GM23248 (cell line): ENCODE data around the gene NKAIN2. TPM values are rescaled to one million over a fixed set of nuclear protein-coding genes. Genes with fewer than 3 reads are reported as not detected.

Source experiments
- DNase-seq: peaks from one replicate; pipeline ENCODE4 v3.0.0-alpha.2; 2015
- H2AFZ ChIP-seq: fragments of 200-600 bp; sonication (generic); 2 replicates; pipeline ENCODE4 v1.6.1; 2016; ENCODE audit warnings: antibody characterized with exemption
- H3F3A ChIP-seq: fragments of 200-600 bp; sonication (generic); 2 replicates; pipeline ENCODE4 v1.6.1; 2016; ENCODE audit warnings: mild to moderate bottlenecking, antibody characterized with exemption, mixed run types; ENCODE audit not compliant: insufficient read depth
- H3K27ac ChIP-seq: fragments of 200-600 bp; sonication (generic); 2 replicates; pipeline ENCODE4 v1.5.1; 2016; ENCODE audit warnings: mild to moderate bottlenecking
- H3K27me3 ChIP-seq: fragments of 200-600 bp; sonication (generic); replicated peaks from 2 replicates; pipeline ENCODE4 v1.6.1; 2016; ENCODE audit warnings: mild to moderate bottlenecking; ENCODE audit not compliant: insufficient read depth
- H3K36me3 ChIP-seq: fragments of 200-600 bp; sonication (generic); 2 replicates; pipeline ENCODE4 v1.6.1; 2016; ENCODE audit warnings: low read depth, mild to moderate bottlenecking
- H3K4me1 ChIP-seq: fragments of 200-600 bp; sonication (generic); 2 replicates; pipeline ENCODE4 v1.6.1; 2016; ENCODE audit warnings: mild to moderate bottlenecking; ENCODE audit not compliant: insufficient read depth
- H3K4me2 ChIP-seq: fragments of 200-600 bp; sonication (generic); one replicate; pipeline ENCODE4 v1.6.1; 2016; ENCODE audit warnings: mild to moderate bottlenecking; ENCODE audit not compliant: unreplicated experiment
- H3K4me3 ChIP-seq: fragments of 200-600 bp; sonication (generic); 2 replicates; pipeline ENCODE4 v1.5.1; 2016; ENCODE audit warnings: mild to moderate bottlenecking
- H3K79me2 ChIP-seq: fragments of 200-600 bp; sonication (generic); 2 replicates; pipeline ENCODE4 v1.6.1; 2016; ENCODE audit warnings: mild to moderate bottlenecking; ENCODE audit not compliant: insufficient read depth
- H3K9ac ChIP-seq: fragments of 200-600 bp; sonication (generic); 2 replicates; pipeline ENCODE4 v1.6.1; 2016; ENCODE audit warnings: mild to moderate bottlenecking
- H3K9me2 ChIP-seq: fragments of 200-600 bp; sonication (generic); 2 replicates; pipeline ENCODE4 v1.6.1; 2016; ENCODE audit warnings: mixed run types, mild to moderate bottlenecking, moderate library complexity; ENCODE audit not compliant: insufficient read depth
- H3K9me3 ChIP-seq: fragments of 200-600 bp; sonication (generic); one replicate; pipeline ENCODE4 v1.6.1; 2017; ENCODE audit warnings: low read depth
- H4K20me1 ChIP-seq: fragments of 200-600 bp; sonication (generic); 2 replicates; pipeline ENCODE4 v1.6.0; 2016; ENCODE audit not compliant: insufficient read depth
- EZH2 ChIP-seq: fragments of 200-600 bp; sonication (generic); IDR thresholded peaks from 2 replicates; pipeline ENCODE4 v1.6.1; 2018; ENCODE audit warnings: antibody characterized with exemption, mild to moderate bottlenecking; ENCODE audit not compliant: insufficient read depth, poor library complexity, severe bottlenecking
- EZH2phosphoT487 ChIP-seq: fragments of 200-600 bp; sonication (generic); IDR thresholded peaks from 2 replicates; pipeline ENCODE4 v1.6.1; 2018; ENCODE audit warnings: antibody characterized with exemption, moderate library complexity, mild to moderate bottlenecking, low read depth; ENCODE audit not compliant: insufficient read depth
- WGBS, 2 experiments: methylation state at CpG; one replicate each; pipeline ENCODE4 v1.1.6; 2015 to 2017; ENCODE audit warnings: low lambda C conversion rate in 2 of 2, low coverage in 1 of 2; ENCODE audit errors: missing lambda C conversion rate in 2 of 2; 5-methylcytosine and 5-hydroxymethylcytosine counted together
- in situ Hi-C: fragments of 300-500 bp; cut with MboI; formaldehyde crosslinking; loops from 2 replicates; pipeline ENCODE4 v1.15.0; 2020
- polyA plus RNA-seq: library from polyadenylated mRNA; unstranded; fragments of >200 nt; fragmentation: Nextera tagmentation; extraction: Ambion mirVana; gene quantifications from 2 replicates; pipeline ENCODE4 v1.2.1, GENCODE V29; 2016
- total RNA-seq: library from RNA; depleted of rRNA; stranded (reverse); fragments of >200 nt; shearing (Covaris generic); gene quantifications from 2 replicates; pipeline ENCODE4 v1.2.3, GENCODE V29; 2014

NKAIN2 gene
- total and polyA plus RNA-seq, 2 experiments from 2014 or later, result not detected

DNA sequence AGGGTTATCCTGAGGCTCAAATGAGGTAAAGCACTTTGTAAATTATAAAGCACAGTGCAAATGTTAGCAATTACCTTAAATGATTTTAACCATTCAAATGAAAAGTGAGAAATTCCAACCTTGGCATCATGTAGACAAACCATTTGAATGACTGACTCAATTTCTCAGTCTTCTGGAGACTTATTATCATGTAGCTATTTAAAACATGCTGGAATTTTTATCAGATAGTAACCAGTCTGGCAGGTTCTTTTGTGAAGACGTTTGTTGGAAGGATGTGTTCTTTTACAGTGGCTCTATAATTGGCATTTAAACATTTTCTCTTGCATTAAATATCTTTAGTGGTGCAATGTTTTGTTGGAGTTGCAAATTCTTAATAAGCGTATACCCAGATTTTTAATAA is 386.6 kb downstream of the NKAIN2 start:
- Histone ChIP-seq H2AFZ (no peak overlapping the region), H3K9me2 (no peaks in the 10 kb centered on the region), H3F3A (no peaks in the 10 kb centered on the region), H3K27ac (no peak overlapping the region), H3K36me3 (no peaks in the 10 kb centered on the region), H3K27me3 (no peaks in the 10 kb centered on the region), H3K4me1 (no peaks in the 10 kb centered on the region), H3K9ac (no peak overlapping the region), H3K79me2 (no peaks in the 10 kb centered on the region), H4K20me1 (no peaks in the 10 kb centered on the region), H3K4me3 (no peak overlapping the region), H3K4me2 (no peak overlapping the region), H3K9me3 (no peaks in the 10 kb centered on the region)
- in situ Hi-C loops, result no loop called here
- TF ChIP-seq EZH2phosphoT487 (no peak), EZH2 (no peak)
- 37 to 40% methylated on average over 2 of the region's 2 CpGs for WGBS, 2 experiments
- no peak for DNase-seq

DNA sequence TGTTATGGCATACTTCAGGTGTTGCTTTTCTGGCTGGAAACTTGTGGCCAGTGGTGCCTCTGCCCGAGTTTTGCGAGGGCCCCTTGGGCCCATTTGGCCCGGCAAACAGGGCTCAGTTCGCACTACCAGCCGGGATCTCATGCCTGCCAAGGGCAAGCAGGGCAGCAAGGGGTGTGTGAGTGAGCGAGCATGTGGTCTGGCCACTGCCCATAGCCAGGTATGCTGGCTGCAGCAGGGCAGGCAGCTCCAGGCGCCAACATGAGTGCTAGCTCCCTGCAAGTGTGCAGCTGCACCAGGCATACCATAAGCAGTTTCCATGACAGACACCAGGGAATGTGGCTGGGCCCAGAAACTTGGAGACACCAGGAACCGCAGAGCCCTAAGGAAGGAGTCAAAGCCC is 389.5 kb downstream of the NKAIN2 start:
- DNase-seq, result no peak
- TF ChIP-seq EZH2 (no peak), EZH2phosphoT487 (no peak)
- Histone ChIP-seq H2AFZ (no peak overlapping the region), H3K9ac (no peak overlapping the region), H3K9me2 (no peaks in the 10 kb centered on the region), H3K79me2 (no peaks in the 10 kb centered on the region), H3F3A (no peaks in the 10 kb centered on the region), H3K4me2 (no peak overlapping the region), H3K27ac (no peak overlapping the region), H3K9me3 (no peaks in the 10 kb centered on the region), H3K4me3 (no peak overlapping the region), H4K20me1 (no peaks in the 10 kb centered on the region), H3K36me3 (no peaks in the 10 kb centered on the region), H3K4me1 (no peaks in the 10 kb centered on the region), H3K27me3 (no peaks in the 10 kb centered on the region)
- in situ Hi-C loops, result no loop called here
- WGBS, 2 experiments, result 37 to 44% methylated on average over 8 of the region's 8 CpGs

DNA sequence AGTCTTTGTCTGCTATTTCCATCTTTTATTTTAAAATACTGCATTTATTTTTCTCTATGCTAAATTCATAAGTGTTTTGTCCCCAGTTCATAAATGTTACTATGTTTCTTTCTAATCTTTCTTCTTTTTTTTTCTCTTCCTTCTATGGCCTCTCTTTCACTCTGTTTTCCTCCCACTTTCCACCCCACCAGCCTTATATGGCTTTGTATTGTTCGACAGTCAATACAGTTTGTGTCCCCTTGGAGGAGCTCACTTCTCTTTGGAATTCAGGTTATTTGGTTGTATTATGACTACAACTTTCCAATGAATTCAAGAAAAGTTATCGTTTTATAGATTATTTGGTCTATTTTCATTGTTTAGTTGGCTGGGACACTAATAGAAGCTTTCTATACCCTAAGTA is 393.5 kb downstream of the NKAIN2 start:
- H3K9me3 ChIP-seq, result no peaks in the 10 kb centered on the region
- no peaks in the 10 kb centered on the region for H3K27me3 ChIP-seq
- 11 to 15% methylated on average over 2 of the region's 2 CpGs for WGBS, 2 experiments
- no peaks in the 10 kb centered on the region for H3K79me2 ChIP-seq
- no peaks in the 10 kb centered on the region for H3K9me2 ChIP-seq
- H3K36me3 ChIP-seq, result no peaks in the 10 kb centered on the region
- H3K4me3 ChIP-seq, result no peak overlapping the region
- no peak overlapping the region for H3K9ac ChIP-seq
- no peak overlapping the region for H3K4me2 ChIP-seq
- in situ Hi-C loops, result no loop called here
- H3K27ac ChIP-seq, result no peak overlapping the region
- no peak for TF ChIP-seq EZH2phosphoT487
- no peak for TF ChIP-seq EZH2
- H4K20me1 ChIP-seq, result no peaks in the 10 kb centered on the region
- H2AFZ ChIP-seq, result no peak overlapping the region
- no peaks in the 10 kb centered on the region for H3F3A ChIP-seq
- no peak for DNase-seq
- no peaks in the 10 kb centered on the region for H3K4me1 ChIP-seq

DNA sequence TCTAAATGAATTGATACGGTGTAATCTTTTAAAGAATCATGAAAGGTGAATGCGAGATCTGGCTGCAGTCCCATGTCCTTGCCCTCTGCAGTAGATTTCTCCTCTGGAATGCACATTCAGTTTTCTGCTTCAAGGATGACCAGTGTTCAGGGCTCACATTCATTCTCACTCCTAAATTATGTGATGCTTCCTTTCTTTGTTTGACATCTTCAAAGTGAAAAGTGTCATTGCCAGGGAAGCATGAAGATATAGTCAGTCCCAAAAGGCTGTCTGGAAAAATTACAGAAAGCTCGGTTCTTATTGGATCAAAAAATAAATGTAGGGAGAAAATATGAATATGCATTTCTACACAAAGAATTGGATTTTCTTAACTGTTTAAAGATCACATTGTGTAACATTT is 395.6 kb downstream of the NKAIN2 start:
- no peak for DNase-seq
- Histone ChIP-seq H3K9ac (no peak overlapping the region), H3K36me3 (no peaks in the 10 kb centered on the region), H4K20me1 (no peaks in the 10 kb centered on the region), H3K9me3 (no peaks in the 10 kb centered on the region), H3K9me2 (no peaks in the 10 kb centered on the region), H3K27ac (no peak overlapping the region), H3K4me2 (no peak overlapping the region), H3K27me3 (no peaks in the 10 kb centered on the region), H3K4me1 (no peaks in the 10 kb centered on the region), H3K79me2 (no peaks in the 10 kb centered on the region), H3K4me3 (no peak overlapping the region), H3F3A (no peaks in the 10 kb centered on the region), H2AFZ (no peak overlapping the region)
- in situ Hi-C loops, result no loop called here
- no peak for TF ChIP-seq EZH2
- no peak for TF ChIP-seq EZH2phosphoT487
- 16 to 22% methylated on average over 3 of the region's 3 CpGs for WGBS, 2 experiments

DNA sequence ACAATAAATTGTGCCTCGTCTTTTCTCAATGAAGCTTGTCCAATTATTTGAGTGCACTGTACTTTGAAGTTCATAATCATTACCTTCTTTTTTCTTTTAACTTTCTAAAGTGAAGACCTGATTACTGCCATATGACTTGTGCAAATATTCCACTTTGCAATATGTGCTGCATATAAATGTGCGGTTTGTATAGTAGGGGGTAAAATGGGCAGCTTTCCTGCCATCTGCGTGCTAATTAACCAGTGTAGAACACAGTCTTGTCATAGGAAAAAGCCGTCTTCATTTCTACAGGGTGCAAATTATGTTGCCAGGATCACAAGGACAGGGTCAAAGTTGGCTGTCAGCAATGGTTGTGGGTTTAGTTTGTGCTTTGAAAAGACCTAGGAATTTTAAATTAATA is 397.0 kb downstream of the NKAIN2 start:
- in situ Hi-C loops, result no loop called here
- no peak overlapping the region for H3K4me2 ChIP-seq
- 0 to 1% methylated on average over 4 of the region's 4 CpGs for WGBS, 2 experiments
- H2AFZ ChIP-seq, result no peak overlapping the region
- no peaks in the 10 kb centered on the region for H3K9me3 ChIP-seq
- TF ChIP-seq EZH2phosphoT487 (no peak), EZH2 (no peak)
- no peak overlapping the region for H3K27ac ChIP-seq
- H3K79me2 ChIP-seq, result no peaks in the 10 kb centered on the region
- H4K20me1 ChIP-seq, result no peaks in the 10 kb centered on the region
- H3K27me3 ChIP-seq, result no peaks in the 10 kb centered on the region
- no peaks in the 10 kb centered on the region for H3K36me3 ChIP-seq
- no peaks in the 10 kb centered on the region for H3K9me2 ChIP-seq
- DNase-seq, result no peak
- no peak overlapping the region for H3K9ac ChIP-seq
- no peaks in the 10 kb centered on the region for H3F3A ChIP-seq
- no peak overlapping the region for H3K4me3 ChIP-seq
- no peaks in the 10 kb centered on the region for H3K4me1 ChIP-seq
